Activated CD4-positive, alpha-beta T cell treated with anti-CD3 and anti-CD28 coated beads, Interleukin-2, Interleukin-6, amounts not matched to agents 100 ng/mL and 50 ng/mL, durations not matched to agents 16 hours and 8 hours (primary cell): Measurements from ENCODE around the gene DNAJC5.
"Not testable (repeated sequence)": the region's sequence is repeated elsewhere in the genome, so short reads cannot be mapped to it uniquely, and the experiment has no call there.

Experiments used
- DNase-seq: peaks from one replicate; pipeline ENCODE4 v3.0.0-alpha.2; 2020

The DNAJC5 gene

DNA sequence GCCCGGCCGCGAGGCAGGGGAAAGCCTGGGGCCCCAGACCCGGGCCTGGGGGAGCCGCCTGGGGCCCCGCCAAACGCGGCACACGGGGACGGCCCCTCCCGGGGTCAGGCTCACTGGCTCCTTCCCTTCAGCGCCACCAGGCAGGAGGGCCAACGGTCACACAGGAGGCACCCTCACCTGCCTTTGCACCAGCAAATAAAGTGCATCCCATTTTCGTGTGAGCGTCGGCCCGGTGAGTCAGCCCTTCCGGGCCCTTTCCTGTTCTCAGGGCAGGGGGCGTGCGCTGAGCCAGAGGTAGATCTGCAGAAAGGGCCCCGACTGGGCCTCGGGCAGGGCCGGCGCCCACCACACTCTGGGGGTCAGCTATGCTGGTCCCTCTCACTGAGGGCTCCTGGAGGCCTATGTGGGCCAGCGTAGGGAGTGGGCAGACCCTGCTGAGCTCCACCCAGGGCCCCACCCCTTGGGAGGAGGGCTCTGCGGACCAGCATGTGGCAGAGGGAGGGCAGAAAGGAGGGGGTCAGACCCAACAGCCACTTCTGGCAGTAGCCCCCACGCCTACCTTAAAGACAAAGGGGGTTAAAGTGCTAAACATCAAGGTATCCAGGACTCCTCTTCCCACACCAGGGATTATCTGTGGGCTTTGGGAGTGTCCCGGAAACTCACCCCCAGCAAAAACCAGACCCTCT is 62.2 kb downstream of the DNAJC5 start:
- peak; percentile 82 for DNase-seq

DNA sequence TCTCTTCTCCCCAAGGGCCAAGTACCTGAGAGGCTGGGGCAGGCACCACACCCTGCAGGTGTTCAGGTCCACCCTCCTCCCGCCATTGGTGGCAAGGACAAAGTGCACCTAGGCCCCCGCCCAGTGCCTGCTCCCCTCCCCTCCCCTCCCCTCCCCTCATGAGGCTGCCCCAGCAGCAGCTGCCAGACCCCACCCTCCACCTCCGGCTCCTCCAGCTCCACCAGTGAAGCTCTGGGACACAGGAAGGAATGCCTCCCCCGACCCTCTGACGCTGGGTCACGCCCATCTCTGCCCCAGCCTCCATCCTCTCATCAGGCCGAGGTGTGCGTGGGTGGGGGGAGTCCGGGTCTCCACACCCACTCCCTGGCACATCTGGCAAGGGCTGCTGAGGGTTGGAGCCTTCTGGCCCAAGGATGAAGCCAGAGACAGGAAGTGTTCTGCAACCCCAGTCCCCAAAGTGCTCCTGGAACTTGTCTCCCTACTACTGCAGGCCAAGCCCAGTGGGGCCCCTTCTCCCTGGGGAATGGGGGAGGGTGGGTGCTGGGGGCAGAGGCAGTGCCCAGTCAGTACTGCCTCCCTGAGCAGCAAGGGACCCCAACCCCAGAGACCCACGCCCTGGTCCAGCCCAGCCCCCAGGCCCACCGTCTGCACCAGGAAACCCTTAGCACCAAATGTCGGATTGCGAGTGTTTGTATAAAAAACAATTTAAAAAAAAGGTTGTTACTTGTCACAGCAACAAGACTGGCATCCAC is 62.9 kb downstream of the DNAJC5 start:
- DNase-seq = peak; percentile 53

DNA sequence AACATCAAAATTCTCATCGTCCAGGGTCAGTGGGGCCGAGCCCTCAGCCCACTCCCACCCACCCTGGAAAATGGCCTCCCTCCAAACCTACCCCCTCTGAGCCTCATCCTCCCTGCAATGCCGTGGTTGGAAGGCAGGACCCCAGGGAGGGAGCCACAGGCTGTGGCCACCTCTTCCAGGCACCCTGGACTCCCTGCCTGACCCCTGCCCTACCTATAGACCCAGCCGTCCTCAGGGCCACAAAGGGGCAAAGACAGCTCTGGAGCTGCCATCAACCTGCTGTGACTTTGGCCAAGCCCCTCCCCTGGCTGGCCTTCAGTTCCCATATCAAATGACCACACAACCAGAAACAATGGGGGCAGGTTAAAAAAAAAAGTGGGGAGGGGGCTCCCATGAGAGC is 63.5 kb downstream of the DNAJC5 start:
- DNase-seq = no peak

DNA sequence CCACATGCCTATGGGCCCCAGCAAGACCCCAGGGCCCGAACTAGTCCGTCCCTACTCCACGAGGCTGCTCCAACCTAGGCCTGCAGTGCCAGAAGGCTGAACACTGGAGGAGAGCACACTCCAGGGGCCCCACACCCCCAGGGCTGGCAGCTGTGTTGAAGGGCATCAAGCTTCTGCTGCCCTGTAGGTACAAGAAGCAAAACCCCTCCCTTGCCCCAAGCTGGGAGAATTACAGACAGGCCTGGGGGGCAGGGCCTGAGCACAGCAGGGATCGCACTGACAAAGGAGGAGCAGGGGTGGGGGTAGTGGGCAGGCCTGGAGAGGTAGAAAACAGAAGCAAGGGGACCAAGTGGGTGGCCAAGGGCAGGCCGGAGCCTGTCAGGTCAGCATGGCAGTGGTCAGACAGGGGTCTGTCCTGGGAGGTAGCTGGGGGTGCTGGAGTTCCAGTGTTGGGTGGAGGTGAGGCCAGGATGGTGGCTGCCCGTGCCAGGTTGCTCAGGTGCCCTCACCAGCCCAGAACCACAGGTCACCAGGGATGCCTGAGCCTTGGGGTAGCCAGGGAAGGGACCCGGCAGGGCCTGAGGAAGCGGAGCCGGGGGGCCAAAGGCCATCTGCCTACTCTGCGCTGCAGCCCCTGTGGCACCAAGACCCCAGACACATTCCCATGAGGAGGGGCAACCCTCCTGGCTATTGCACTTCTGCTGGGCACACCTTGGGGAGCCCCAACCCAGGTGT is 64.2 kb downstream of the DNAJC5 start:
- DNase-seq = no peak

DNA sequence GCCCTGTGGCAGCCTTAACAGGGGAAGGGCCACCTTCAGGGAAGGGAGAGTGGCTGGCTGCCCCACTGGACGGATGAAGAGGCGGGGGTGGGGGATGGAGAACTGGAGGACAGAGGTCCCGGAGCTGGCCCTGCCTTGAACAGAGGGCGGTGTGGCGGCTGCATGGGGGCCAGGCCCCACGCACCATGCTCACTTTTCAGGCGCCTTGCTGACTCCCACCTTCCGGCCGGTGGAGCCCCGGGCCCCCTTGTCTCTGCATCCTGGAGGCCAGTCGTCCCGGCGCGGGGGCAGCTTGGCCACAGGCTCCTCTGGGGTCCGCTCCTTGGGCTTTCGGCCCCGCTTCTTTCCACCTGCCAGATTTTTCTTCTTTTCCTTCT is 64.8 kb downstream of the DNAJC5 start:
- DNase-seq = no peak

DNA sequence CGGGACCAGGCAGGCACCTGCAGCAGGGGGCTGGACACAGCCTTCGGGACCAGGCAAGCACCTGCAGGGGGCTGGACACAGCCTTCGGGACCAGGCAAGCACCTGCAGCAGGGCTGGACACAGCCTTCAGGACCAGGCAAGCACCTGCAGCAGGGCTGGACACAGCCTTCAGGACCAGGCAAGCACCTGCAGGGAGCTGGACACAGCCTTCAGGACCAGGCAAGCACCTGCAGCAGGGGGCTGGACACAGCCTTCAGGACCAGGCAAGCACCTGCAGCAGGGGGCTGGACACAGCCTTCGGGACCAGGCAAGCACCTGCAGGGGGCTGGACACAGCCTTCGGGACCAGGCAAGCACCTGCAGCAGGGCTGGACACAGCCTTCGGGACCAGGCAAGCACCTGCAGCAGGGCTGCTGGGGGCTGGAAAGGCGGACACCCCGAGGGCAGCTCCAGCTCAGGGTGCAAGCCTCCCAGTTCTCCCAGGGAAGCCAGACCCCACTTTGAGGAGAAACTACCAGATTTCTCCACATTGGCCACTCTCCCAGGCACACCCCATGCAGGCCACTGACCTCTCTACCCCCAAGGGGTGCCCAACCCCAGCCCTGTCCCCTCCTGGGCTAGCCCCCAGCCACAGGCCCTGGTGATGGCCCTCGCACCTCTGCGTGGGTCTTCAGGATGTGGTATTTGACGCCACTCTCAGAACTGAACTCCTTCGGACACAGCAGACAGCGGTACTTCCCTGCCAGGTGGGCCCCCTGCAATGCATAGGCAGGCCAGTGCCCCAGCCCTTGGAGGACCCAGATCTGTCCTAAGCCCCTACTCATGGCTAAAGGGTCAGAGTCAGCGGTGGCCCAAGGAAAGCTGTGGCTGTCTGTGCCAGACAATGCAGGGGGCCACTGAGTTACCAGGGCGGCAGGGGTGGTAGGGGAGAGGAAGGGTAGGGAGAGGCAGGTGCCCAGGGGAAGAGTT is 66.0 kb downstream of the DNAJC5 start:
- not testable (repeated sequence) for DNase-seq

DNA sequence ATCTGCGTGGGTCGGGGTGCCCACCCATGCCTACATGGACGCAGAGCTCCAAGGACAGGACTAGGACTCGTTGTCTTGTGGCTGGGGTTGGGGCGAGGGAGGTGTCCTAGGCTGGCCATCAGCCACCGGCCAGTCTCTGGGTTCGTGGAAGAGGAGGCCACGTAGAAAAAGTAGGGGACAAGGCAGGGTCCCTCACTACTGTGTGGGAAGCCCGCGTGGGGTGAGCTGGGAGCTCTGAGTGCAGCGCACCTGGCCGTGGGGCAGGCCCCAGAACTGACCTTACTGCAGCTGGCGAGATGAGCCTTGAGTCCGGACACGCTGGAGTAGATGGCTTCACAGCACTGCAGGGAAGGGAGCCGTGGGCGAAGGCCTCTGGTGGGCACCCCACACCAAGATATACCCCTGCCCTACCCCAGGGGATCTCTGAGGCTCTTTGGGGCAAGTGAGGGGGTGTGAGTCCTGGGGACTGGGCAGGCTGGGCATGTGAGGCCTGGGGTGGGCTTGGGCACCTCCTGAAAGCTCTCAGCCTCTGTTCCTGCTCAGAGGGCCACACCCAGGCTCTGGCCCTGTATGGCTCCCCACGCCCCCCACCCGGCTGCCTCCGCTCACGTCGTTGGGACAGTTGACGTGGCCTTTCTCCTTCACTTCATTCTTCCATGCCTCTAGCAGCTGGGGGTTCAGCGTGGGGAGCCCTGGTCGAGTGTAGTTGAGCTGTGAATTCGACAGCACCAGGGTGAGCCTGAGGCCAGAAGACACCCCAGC is 66.9 kb downstream of the DNAJC5 start:
- no peak for DNase-seq

DNA sequence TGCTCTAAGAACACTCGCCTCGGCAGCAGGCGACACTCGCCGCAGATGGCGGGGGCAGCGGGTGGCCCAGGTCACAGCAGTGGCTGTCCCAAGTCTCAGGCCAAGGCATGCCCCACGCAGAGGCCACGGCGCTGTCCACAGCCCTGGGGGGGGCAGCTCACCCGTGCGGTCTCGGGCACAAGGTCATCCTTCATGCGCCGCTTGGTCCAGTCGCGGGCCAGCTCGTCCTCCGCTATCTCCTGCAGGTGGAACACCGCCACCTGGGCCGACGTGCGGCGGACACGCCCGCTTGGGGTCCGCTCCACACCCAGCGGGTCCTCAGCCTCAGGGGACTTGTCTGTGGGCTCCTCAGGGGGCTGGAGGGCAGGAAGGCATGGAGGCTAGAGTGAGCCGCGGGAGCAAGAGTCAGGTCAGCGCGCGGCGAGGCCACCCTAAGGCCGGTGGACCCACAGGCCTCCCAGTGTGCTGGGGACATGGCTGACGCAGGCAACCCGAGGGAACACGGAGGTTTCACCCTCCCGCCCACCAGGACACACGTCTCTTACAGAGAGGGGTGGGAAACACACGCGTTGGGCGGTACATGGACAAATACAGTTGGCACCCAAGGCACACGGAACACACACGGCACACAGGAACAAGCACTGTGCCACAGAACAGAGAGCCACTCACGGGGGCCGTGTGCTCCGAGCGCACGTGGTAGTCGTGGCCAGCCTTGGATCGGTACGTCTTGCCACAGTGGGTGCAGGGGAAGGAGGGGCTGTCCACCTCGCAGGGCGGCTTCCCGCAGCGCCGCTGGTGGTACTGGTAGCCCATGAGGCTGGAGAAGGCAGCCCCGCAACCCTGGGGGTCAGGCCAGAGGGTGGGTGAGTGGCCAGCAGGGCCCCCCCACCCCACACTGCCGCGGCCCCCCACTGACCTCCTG is 67.8 kb downstream of the DNAJC5 start:
- DNase-seq = no peak

DNA sequence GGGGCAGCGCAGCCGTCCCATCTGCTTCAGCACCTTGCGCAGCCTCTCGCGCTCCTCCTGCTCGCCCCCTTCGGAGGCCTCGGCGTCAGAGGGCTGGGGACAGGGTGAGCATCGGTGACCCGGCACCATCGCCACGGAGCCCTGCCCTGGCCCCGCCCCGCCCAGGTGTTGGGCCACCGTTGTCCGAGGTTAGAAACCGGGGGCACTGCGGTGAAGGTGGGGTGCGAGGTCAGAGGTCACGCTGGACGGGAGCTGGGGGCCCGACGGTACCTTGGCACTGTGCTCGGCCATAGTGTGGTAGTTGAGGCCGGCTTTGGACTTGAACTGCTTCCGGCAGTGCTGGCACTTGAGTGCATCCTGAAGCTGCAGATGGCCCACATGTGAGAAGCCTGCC is 68.4 kb downstream of the DNAJC5 start:
- DNase-seq = no peak

DNA sequence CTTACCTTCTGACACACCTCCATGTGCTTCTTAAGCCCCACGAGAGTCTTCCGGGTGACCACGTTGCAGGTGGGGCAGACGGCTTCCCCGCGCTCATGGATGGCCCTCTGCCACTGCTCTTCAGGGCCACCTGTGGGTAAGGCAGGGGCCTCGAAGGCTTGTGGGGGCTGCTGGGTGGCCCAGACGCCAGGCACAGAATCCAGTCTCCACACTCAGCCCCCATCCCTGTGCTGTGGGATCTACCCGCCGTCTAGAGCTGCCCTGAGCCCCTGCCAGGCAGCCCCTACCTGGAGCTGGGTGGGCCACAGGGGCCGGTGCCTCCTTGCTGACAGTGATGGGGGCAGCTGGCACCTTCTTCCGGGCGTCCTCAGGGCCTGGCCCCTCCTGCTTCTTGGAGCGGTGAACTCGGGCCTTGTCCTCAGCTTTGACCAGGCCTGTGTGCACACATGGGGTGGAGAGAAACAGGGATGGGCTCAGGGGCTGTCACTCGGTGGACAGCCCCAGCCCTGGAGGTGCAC is 68.9 kb downstream of the DNAJC5 start:
- DNase-seq = no peak

DNA sequence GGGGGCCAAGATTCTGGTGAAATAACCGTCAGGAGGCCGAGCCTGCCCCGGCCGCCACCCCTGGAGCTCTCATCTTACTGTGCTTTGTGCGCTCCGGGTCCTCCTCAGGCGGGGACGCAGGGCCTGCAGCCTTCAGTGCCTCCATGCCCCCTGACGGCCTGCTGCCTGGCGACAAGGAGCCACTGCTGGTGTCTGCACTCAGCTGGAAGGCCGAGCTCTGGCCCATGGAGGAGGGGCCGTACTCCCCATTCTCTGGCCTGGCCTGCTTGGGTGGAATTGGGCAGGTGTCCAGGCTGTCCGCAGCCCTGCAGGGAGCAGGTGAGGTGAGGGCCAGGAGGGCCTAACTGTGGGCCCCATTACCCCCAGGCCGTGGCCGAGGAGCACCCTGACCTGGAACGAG is 69.5 kb downstream of the DNAJC5 start:
- DNase-seq = no peak

DNA sequence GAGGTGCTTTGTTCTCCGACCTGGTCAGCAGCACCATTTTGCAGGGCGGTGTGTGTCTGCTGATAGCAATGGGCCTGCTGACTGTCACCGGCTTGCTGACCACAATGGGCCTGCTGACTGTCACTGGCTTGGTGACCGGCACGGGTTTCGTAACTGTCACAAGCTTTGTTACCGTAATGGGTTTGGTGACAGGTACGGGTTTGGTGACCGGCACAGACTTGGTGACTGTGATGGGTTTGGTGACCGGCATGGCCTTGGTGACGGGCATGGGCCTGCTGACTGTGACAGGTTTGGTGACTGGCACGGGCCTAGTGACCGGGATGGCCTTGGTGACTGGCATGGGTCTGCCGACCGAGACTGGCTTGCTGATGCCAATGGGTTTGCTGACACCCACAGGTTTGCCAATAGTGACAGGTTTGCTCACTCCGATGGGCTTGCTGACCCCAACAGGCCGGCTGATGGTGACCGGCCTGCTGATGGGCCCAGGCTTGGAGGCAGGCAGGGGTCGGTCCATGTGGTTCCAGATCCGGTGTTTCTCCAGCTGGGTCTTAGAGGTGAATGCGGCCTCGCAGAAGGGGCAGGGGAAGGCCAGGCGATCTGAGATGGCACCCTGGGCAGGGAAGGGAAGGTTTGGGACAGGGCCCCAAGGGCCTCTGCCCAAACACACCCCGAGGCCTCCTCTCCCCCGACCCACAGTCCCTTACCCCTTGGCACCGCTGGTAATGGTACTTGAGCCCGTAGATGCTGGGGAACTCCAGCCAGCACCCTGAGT is 71.4 kb downstream of the DNAJC5 start:
- no peak for DNase-seq

DNA sequence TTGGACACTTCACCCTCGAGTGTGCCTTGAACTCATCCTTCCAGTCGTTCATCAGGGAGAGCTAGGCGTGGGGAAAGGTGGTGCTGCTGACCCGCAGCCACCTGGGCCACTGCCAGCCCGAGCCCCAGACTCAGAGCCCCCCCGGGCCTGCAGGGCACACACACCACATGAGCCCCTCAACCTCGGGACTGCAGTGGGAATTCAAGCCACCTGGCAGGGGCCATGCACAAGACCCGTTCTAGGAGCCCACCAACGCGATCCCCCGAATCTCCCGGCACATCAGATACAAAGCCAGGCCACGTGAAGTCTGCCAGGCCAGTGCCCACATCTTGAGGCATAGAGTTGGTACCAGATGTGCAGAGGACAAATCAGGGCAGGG is 72.0 kb downstream of the DNAJC5 start:
- DNase-seq = no peak

DNA sequence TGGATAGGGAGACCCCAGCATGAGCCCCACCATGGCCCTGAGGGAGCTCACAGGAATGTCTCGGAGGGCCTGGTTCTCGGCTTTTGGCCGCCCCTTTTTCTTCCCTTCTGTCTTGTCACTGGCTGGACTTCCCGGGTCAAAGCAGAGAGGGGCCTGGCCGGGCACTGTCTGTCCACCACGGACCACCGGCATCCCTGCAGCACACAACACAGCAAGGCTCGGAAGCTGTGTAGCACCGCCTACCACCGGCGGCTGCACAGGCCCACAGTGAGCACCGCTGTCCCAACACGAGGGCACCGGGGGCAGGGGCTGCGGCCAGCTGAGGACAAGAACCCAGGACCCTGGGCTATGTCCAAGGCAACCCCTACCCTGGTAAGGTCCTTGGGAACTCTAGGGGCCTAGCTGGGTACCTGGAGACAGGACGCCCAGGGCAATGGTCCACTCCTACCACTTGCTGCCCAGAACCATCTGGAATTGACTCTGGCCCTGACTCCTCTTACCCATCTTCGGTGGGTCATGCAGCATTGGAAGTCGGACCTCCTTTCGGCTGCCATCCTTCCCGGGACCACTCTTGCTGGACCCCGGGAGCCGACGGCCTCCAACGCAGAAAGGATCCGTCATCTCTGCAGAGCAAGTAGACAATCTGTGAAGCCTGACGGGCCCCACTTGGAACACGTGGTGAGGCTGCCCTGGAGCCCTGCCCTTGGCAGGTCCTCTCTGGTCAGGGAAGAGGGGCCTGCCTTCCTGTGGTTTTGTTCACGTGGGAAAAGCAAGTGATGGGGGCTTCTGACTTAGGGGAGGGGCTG is 72.6 kb downstream of the DNAJC5 start:
- no peak for DNase-seq

DNA sequence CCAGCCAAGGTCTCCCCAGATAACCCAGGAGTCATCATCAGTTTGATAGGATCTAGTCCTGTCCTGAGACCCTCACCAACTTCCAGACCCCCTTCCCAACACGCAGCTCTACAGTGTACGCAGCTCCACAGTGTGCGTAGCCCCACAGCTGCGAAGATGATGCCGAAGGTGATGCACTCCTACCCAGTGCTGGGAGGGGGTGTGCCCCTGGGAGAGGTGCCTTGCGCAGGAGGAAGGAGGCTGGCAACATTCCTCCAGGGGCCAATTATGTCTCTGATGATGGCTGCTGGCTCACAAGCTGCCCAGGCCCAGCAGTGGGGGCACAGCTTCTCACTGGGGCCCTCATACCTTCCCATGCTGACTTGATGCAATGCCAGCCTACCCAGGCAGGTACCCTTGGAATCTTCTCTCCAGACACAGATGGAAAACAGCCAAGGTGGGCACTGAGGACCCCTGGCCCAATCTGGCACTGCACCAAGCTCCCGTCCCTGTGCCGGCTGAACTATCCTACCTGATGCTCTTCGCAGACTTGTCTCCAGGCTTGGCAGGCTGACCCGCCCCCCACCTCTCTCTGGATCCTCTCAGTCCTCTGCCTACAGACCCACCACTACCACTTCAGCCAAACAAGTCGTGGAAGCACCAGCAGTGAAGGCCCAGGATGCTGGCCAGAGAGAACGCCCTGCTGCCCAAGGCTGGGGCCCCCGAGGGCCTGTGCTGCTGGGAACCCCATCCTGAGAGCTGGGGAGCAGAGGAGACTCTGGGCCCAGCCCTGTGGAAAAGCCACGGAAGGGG is 73.4 kb downstream of the DNAJC5 start:
- DNase-seq = no peak

DNA sequence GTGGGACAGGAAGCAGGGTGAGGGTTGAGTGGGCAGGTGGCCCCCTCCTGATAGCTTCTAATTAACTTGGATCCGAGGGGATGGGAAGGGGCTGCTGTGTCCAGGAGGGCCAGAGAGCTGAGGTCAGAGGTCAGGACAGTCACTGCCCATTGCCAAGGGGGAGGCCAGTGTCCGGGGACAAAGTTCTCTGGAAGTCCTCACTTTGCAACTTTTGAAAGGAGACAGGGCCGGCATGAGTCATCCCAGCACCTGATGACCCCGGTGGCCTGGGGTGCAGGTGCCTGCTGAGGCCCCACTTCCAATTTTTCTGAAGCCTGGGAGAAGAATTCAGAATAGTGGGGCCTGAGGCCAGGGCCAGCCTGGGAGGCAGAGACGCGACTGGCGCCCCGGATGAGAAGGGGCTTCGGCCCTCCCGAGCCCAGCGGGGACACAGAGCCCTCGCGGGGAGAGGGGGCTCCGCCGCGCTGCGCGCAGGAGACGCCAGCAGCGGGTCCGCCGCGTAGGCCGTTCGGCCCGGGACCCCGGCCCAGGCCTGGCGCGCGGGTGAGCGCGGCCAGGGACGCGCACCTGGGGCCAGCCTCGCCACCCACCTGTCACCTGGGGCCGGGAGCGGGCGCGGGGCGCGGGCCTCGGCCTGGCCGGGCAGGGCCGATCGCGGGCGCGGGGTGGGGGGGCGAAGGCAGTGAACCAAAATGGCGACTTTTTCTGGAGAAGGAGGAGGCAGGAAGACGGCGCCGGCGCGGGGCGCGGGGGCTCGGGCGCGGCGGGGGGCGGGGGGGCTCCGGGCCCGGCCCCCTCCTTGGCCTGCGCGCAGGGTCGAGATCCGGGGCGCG is 74.2 kb downstream of the DNAJC5 start:
- DNase-seq = peak; percentile 39
